Measurements from ENCODE around the gene HSPB8.

HSPB8 gene

GRCh38 chr12:119202544-119202943, 23.8 kb downstream of the HSPB8 start:
- Histone ChIP-seq H3K9ac (ENCODE audit: low read length) (no peak overlapping the region), H3K27me3 (ENCODE audit: insufficient read depth, low read length) (no peaks in the 10 kb centered on the region), H4K20me1 (ENCODE audit: insufficient read depth, low read length) (no peaks in the 10 kb centered on the region), H3K4me2 (ENCODE audit: low read length) (no peak overlapping the region), H2AFZ (ENCODE audit: low read length) (no peak overlapping the region), H3K9me3 (ENCODE audit: low read length) (no peaks in the 10 kb centered on the region), H3K9me2 (ENCODE audit: low read depth, low read length) (no peaks in the 10 kb centered on the region), H3K79me2 (ENCODE audit: insufficient read depth, low read length) (no peaks in the 10 kb centered on the region), H3K27ac (ENCODE audit: low read depth, low read length, poor library complexity, severe bottlenecking) (no peak overlapping the region), H3F3A (ENCODE audit: insufficient read depth, low read length) (no peaks in the 10 kb centered on the region), H3K4me3 (ENCODE audit: low read depth, low read length, poor library complexity, severe bottlenecking) (no peak overlapping the region), H3K4me1 (ENCODE audit: insufficient read depth, low read length, severe bottlenecking) (no peaks in the 10 kb centered on the region), H3K36me3 (ENCODE audit: insufficient read depth, low read length) (no peaks in the 10 kb centered on the region)
- TF ChIP-seq EZH2 (IDR thresholded peaks at IDR 0.05; ENCODE audit: borderline replicate concordance, low read length) (no peak), CTCF (IDR thresholded peaks at IDR 0.05; ENCODE audit: low read length) (no peak)

GRCh38 chr12:119204131-119204530, 25.4 kb downstream of the HSPB8 start:
- Histone ChIP-seq H3K9ac (ENCODE audit: low read length) (no peak overlapping the region), H3K79me2 (ENCODE audit: insufficient read depth, low read length) (no peaks in the 10 kb centered on the region), H3K9me3 (ENCODE audit: low read length) (no peaks in the 10 kb centered on the region), H3K27me3 (ENCODE audit: insufficient read depth, low read length) (no peaks in the 10 kb centered on the region), H3K9me2 (ENCODE audit: low read depth, low read length) (no peaks in the 10 kb centered on the region), H3K36me3 (ENCODE audit: insufficient read depth, low read length) (no peaks in the 10 kb centered on the region), H3K4me3 (ENCODE audit: low read depth, low read length, poor library complexity, severe bottlenecking) (no peak overlapping the region), H3K27ac (ENCODE audit: low read depth, low read length, poor library complexity, severe bottlenecking) (no peak overlapping the region), H3K4me2 (ENCODE audit: low read length) (no peak overlapping the region), H3K4me1 (ENCODE audit: insufficient read depth, low read length, severe bottlenecking) (no peaks in the 10 kb centered on the region), H3F3A (ENCODE audit: insufficient read depth, low read length) (no peaks in the 10 kb centered on the region), H4K20me1 (ENCODE audit: insufficient read depth, low read length) (no peaks in the 10 kb centered on the region), H2AFZ (ENCODE audit: low read length) (no peak overlapping the region)
- TF ChIP-seq CTCF (IDR thresholded peaks at IDR 0.05; ENCODE audit: low read length), result no peak

GRCh38 chr12:119204671-119205285, 26.0 kb downstream of the HSPB8 start:
- Histone ChIP-seq H3K27me3 (ENCODE audit: insufficient read depth, low read length) (no peaks in the 10 kb centered on the region), H3K4me2 (ENCODE audit: low read length) (no peak overlapping the region), H3K9ac (ENCODE audit: low read length) (no peak overlapping the region), H3K36me3 (ENCODE audit: insufficient read depth, low read length) (no peaks in the 10 kb centered on the region), H3K4me1 (ENCODE audit: insufficient read depth, low read length, severe bottlenecking) (no peaks in the 10 kb centered on the region), H3K9me2 (ENCODE audit: low read depth, low read length) (no peaks in the 10 kb centered on the region), H3K4me3 (ENCODE audit: low read depth, low read length, poor library complexity, severe bottlenecking) (no peak overlapping the region), H2AFZ (ENCODE audit: low read length) (no peak overlapping the region), H3K79me2 (ENCODE audit: insufficient read depth, low read length) (no peaks in the 10 kb centered on the region), H3K27ac (ENCODE audit: low read depth, low read length, poor library complexity, severe bottlenecking) (no peak overlapping the region), H3K9me3 (ENCODE audit: low read length) (no peaks in the 10 kb centered on the region), H4K20me1 (ENCODE audit: insufficient read depth, low read length) (no peaks in the 10 kb centered on the region), H3F3A (ENCODE audit: insufficient read depth, low read length) (no peaks in the 10 kb centered on the region)
- TF ChIP-seq EZH2 (IDR thresholded peaks at IDR 0.05; ENCODE audit: borderline replicate concordance, low read length) (no peak), CTCF (IDR thresholded peaks at IDR 0.05; ENCODE audit: low read length) (no peak)
